HG03520 (cell line): ENCODE measurements around the gene GATA5.

Experiments
- ATAC-seq: cut with Tn5 transposase; IDR thresholded peaks from one replicate; pipeline ENCODE4 v1.9.1; 2021; ENCODE audit warnings: mild to moderate bottlenecking, moderate library complexity; ENCODE audit not compliant: unreplicated experiment

Gene GATA5

DNA sequence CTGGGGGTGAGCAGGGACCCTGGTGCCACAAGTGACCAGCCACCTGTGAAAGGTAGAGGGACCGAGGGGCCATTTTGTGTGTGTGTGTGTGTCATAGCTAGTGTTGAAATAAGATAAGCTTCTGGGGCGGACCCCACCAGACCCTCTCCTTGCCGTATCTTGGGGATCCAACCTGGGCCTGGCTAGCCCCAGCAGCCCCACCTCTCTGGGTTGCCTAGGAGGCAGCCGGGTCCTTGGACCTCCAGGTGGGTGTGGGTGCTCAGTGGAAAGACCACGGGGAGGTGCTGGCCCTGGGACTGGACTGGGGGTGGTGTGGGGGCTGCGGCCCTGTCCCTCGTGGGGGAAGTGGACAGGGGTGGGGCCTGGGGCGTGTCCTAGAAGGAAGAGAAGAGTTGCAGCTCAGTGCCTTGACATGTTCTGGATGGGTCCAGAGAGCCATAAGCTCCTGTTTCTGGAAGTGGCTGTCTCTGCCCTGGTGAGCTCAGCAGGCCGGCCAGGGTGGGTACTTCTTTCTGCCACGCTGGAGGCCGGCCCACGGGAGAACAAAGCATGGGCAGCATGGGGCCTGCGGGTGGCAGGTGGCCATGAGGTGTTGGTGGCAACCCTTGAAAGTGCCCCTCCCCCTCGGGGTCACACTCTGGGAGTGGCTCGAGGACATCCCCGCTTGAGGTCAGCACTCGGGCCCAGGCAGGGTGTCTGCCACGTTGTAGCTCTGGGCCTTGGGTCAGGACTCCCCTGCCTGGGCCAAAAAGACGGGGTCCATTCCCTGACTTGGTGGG is 56.9 kb downstream of the GATA5 start:
- no peak for ATAC-seq

DNA sequence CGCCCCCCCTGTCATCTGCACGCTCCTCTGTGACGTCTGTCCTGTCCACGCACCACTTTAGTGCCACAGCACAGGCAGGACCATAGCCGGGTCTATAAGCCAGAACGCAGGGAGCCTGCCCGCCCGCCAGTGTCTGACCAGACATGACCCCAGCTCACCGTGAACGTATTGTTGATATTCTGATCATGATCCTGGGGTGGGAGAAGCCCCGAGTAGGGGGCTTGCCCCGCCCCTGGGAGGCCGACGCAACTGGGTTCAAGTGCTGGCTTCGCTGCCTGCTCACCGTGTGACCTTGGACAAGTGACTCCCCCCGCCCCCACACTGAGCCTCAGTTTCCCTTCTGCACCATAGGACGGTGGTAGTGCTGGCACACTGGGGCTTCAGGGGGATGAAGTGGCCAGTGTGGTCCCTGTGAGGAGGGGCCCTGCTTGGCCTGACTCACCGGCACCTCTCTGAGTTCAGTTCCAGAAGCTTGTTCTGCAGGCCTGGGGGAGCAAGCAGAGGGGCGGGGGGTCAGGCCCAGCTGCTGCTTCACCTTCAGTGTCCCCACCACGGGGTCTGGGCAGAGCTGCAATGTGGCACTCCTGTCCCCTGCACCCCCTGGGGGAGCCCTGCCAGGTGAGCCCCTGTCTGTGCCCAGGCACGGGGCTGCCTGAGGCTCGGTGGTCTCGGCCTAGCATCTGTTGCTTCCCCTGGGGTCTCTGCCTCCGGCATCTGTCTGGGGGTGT is 57.6 kb downstream of the GATA5 start:
- no peak for ATAC-seq

DNA sequence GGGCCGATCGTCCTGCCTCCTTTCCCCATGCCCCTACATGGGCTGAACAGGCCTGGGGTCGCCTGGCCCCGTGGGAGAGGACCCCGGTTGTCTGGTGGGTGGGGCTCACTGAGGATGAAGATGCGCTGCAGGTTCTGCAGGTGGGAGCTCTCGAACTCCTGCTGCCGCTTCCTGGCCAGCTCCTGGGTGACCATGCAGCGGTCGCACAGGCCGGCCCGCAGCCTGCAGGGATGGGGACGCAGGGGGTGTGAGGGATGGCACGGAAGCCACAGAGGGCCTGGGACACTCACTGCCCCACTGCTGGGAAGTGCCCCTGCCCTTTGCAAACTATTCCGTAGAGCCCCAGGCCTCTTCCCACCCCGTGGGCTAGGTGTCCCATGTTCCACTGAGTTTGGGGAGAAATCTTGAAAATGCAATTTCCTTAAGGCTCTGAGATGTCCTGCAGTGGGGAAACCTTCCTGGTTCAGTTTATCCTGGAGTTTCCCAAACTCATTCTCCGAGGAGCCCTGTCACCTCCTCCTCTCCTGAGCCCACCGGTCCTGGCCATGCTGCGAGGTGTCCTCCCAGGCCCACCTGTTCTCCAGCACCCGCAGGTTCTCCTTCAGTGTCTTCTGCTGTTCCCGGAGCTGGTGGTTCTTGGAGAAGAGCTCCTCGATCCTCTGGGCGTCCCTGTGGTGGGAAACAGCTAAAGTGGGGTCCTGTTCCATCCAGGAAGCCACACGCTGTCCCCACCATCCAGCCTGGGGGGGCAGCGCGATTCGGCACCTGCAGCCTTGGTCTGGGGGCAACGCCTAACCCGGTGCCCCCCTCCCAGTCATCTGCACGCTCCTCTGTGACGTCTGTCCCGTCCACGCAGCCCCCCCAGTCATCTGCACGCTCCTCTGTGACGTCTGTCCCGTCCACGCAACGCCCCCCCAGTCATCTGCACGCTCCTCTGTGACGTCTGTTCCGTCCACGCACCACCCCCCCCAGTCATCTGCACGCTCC is 58.9 kb downstream of the GATA5 start:
- no peak for ATAC-seq

DNA sequence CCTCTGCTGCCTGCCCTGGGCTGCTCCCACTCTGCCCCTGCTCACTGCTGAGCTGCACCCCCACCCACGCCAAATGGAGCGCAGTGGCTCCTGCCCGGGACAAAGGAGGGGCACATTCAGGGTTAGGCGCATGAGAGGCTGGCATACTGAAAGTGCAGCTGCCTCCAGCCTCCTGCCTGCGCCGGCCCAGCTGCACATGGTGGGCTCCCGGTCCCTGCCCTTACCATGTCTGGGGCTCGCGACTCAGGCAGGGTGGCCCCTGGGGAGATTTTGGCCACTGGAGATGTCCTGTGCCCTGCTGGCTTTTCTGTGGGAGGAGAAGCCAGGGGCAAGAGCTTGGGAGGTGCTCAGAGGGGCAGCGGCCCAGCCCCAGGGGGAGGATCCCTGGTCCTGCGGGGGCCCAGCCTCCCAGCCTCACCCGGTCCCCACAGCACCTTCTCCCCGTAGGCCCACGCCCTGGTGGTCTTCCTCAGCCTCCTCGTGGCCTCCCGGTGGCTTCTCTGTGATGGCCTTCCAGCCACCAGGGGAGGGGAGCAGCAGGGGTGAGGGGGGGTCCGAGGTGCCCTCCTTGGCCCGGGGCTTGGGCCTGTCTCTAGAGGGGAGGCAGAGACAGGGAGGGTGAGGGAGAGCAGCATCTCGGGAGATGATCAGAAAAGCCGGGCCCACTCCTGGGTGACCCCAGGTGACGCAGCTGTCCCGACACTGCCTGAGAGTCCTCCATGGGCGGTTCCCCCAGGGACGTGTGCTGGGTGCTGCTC is 60.3 kb downstream of the GATA5 start:
- no peak for ATAC-seq

GRCh38 chr20:62413896-62414481 is 61.8 kb downstream of the GATA5 start:
- ATAC-seq = no peak
